ENCODE results near the gene ATF2. TPM values are rescaled to one million over a fixed set of nuclear protein-coding genes. Genes with fewer than 3 reads are reported as not detected.

Gene ATF2
- total RNA-seq, 1 experiment from 2014 or later = 39.9 TPM

DNA sequence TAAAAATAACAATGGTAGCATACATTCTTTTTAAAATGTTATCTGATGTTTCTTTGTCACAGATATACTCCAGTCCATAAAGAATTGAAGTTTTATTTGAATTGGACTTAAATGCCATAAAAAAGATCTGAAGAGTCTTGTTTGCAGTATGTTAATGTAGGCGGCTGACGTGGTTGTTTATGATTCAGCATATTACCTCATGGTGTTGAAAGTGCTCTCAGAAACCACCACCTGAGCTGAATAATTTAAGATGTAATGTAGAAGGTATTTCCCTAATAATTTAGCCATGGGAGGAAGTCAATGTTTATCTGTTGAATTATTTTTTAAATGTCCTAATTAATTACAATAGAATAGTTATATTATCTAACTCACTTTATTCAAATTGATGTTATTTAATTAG is 104.3 kb downstream of the ATF2 start:
- CTCF ChIA-PET = interaction anchor here (1.1 kb wide), 1 partner anchor 366 kb away, joined by 3 read pairs; no protein-coding TSS in a partner anchor
- DNase-seq (ENCODE audit: low spot score) = no peak
- H3K36me3 Mint-ChIP-seq = peaks cover 10% of the 10 kb centered on the region
- POLR2A ChIA-PET = no interaction called here
- no peaks in the 10 kb centered on the region for H3K4me1 Mint-ChIP-seq
- H3K9me3 Mint-ChIP-seq = peaks cover 4% of the 10 kb centered on the region; the same call in 1 of the 2 replicates
- TF ChIP-seq ZNF232 (CRISPR knock-in tag; IDR thresholded peaks at IDR 0.05) (no peak), NFATC4 (CRISPR knock-in tag; IDR thresholded peaks at IDR 0.05) (no peak), ZNF263 (CRISPR knock-in tag; IDR thresholded peaks at IDR 0.05; ENCODE audit: low read depth) (no peak), TP53 (CRISPR knock-in tag; IDR thresholded peaks at IDR 0.05) (no peak), MXD4 (CRISPR knock-in tag; IDR thresholded peaks at IDR 0.05; ENCODE audit: borderline replicate concordance) (no peak), ZNF138 (CRISPR knock-in tag; conservative IDR thresholded peaks at IDR 0.05) (no peak), KAT7 (CRISPR knock-in tag; IDR thresholded peaks at IDR 0.05; ENCODE audit: borderline replicate concordance) (no peak), SMAD3 (CRISPR knock-in tag; IDR thresholded peaks at IDR 0.05; ENCODE audit: borderline replicate concordance) (no peak), ZNF219 (CRISPR knock-in tag; IDR thresholded peaks at IDR 0.05; ENCODE audit: borderline replicate concordance) (no peak), FOXP1 (CRISPR knock-in tag; IDR thresholded peaks at IDR 0.05; ENCODE audit: borderline replicate concordance) (no peak), RELA (CRISPR knock-in tag; IDR thresholded peaks at IDR 0.05; ENCODE audit: borderline replicate concordance) (no peak)
- TF ChIP-seq, protein P1, sequence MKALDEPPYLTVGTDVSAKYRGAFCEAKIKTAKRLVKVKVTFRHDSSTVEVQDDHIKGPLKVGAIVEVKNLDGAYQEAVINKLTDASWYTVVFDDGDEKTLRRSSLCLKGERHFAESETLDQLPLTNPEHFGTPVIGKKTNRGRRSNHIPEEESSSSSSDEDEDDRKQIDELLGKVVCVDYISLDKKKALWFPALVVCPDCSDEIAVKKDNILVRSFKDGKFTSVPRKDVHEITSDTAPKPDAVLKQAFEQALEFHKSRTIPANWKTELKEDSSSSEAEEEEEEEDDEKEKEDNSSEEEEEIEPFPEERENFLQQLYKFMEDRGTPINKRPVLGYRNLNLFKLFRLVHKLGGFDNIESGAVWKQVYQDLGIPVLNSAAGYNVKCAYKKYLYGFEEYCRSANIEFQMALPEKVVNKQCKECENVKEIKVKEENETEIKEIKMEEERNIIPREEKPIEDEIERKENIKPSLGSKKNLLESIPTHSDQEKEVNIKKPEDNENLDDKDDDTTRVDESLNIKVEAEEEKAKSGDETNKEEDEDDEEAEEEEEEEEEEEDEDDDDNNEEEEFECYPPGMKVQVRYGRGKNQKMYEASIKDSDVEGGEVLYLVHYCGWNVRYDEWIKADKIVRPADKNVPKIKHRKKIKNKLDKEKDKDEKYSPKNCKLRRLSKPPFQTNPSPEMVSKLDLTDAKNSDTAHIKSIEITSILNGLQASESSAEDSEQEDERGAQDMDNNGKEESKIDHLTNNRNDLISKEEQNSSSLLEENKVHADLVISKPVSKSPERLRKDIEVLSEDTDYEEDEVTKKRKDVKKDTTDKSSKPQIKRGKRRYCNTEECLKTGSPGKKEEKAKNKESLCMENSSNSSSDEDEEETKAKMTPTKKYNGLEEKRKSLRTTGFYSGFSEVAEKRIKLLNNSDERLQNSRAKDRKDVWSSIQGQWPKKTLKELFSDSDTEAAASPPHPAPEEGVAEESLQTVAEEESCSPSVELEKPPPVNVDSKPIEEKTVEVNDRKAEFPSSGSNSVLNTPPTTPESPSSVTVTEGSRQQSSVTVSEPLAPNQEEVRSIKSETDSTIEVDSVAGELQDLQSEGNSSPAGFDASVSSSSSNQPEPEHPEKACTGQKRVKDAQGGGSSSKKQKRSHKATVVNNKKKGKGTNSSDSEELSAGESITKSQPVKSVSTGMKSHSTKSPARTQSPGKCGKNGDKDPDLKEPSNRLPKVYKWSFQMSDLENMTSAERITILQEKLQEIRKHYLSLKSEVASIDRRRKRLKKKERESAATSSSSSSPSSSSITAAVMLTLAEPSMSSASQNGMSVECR (CRISPR knock-in tag; IDR thresholded peaks at IDR 0.05; ENCODE audit: borderline replicate concordance) = no peak
- TF ChIP-seq, protein P2, sequence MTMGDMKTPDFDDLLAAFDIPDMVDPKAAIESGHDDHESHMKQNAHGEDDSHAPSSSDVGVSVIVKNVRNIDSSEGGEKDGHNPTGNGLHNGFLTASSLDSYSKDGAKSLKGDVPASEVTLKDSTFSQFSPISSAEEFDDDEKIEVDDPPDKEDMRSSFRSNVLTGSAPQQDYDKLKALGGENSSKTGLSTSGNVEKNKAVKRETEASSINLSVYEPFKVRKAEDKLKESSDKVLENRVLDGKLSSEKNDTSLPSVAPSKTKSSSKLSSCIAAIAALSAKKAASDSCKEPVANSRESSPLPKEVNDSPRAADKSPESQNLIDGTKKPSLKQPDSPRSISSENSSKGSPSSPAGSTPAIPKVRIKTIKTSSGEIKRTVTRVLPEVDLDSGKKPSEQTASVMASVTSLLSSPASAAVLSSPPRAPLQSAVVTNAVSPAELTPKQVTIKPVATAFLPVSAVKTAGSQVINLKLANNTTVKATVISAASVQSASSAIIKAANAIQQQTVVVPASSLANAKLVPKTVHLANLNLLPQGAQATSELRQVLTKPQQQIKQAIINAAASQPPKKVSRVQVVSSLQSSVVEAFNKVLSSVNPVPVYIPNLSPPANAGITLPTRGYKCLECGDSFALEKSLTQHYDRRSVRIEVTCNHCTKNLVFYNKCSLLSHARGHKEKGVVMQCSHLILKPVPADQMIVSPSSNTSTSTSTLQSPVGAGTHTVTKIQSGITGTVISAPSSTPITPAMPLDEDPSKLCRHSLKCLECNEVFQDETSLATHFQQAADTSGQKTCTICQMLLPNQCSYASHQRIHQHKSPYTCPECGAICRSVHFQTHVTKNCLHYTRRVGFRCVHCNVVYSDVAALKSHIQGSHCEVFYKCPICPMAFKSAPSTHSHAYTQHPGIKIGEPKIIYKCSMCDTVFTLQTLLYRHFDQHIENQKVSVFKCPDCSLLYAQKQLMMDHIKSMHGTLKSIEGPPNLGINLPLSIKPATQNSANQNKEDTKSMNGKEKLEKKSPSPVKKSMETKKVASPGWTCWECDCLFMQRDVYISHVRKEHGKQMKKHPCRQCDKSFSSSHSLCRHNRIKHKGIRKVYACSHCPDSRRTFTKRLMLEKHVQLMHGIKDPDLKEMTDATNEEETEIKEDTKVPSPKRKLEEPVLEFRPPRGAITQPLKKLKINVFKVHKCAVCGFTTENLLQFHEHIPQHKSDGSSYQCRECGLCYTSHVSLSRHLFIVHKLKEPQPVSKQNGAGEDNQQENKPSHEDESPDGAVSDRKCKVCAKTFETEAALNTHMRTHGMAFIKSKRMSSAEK (CRISPR knock-in tag; IDR thresholded peaks at IDR 0.05; ENCODE audit: borderline replicate concordance) = no peak
- TF ChIP-seq, protein P3, sequence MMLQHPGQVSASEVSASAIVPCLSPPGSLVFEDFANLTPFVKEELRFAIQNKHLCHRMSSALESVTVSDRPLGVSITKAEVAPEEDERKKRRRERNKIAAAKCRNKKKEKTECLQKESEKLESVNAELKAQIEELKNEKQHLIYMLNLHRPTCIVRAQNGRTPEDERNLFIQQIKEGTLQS (CRISPR knock-in tag; conservative IDR thresholded peaks at IDR 0.05) = no peak
- TF ChIP-seq, protein P4, sequence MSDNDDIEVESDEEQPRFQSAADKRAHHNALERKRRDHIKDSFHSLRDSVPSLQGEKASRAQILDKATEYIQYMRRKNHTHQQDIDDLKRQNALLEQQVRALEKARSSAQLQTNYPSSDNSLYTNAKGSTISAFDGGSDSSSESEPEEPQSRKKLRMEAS (CRISPR knock-in tag; IDR thresholded peaks at IDR 0.05) = no peak
- TF ChIP-seq, protein P5, sequence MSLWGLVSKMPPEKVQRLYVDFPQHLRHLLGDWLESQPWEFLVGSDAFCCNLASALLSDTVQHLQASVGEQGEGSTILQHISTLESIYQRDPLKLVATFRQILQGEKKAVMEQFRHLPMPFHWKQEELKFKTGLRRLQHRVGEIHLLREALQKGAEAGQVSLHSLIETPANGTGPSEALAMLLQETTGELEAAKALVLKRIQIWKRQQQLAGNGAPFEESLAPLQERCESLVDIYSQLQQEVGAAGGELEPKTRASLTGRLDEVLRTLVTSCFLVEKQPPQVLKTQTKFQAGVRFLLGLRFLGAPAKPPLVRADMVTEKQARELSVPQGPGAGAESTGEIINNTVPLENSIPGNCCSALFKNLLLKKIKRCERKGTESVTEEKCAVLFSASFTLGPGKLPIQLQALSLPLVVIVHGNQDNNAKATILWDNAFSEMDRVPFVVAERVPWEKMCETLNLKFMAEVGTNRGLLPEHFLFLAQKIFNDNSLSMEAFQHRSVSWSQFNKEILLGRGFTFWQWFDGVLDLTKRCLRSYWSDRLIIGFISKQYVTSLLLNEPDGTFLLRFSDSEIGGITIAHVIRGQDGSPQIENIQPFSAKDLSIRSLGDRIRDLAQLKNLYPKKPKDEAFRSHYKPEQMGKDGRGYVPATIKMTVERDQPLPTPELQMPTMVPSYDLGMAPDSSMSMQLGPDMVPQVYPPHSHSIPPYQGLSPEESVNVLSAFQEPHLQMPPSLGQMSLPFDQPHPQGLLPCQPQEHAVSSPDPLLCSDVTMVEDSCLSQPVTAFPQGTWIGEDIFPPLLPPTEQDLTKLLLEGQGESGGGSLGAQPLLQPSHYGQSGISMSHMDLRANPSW (CRISPR knock-in tag; conservative IDR thresholded peaks at IDR 0.05; ENCODE audit: low read depth) = no peak
- TF ChIP-seq, protein P6, sequence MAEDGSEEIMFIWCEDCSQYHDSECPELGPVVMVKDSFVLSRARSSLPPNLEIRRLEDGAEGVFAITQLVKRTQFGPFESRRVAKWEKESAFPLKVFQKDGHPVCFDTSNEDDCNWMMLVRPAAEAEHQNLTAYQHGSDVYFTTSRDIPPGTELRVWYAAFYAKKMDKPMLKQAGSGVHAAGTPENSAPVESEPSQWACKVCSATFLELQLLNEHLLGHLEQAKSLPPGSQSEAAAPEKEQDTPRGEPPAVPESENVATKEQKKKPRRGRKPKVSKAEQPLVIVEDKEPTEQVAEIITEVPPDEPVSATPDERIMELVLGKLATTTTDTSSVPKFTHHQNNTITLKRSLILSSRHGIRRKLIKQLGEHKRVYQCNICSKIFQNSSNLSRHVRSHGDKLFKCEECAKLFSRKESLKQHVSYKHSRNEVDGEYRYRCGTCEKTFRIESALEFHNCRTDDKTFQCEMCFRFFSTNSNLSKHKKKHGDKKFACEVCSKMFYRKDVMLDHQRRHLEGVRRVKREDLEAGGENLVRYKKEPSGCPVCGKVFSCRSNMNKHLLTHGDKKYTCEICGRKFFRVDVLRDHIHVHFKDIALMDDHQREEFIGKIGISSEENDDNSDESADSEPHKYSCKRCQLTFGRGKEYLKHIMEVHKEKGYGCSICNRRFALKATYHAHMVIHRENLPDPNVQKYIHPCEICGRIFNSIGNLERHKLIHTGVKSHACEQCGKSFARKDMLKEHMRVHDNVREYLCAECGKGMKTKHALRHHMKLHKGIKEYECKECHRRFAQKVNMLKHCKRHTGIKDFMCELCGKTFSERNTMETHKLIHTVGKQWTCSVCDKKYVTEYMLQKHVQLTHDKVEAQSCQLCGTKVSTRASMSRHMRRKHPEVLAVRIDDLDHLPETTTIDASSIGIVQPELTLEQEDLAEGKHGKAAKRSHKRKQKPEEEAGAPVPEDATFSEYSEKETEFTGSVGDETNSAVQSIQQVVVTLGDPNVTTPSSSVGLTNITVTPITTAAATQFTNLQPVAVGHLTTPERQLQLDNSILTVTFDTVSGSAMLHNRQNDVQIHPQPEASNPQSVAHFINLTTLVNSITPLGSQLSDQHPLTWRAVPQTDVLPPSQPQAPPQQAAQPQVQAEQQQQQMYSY (CRISPR knock-in tag; IDR thresholded peaks at IDR 0.05) = no peak
- TF ChIP-seq, protein P7, sequence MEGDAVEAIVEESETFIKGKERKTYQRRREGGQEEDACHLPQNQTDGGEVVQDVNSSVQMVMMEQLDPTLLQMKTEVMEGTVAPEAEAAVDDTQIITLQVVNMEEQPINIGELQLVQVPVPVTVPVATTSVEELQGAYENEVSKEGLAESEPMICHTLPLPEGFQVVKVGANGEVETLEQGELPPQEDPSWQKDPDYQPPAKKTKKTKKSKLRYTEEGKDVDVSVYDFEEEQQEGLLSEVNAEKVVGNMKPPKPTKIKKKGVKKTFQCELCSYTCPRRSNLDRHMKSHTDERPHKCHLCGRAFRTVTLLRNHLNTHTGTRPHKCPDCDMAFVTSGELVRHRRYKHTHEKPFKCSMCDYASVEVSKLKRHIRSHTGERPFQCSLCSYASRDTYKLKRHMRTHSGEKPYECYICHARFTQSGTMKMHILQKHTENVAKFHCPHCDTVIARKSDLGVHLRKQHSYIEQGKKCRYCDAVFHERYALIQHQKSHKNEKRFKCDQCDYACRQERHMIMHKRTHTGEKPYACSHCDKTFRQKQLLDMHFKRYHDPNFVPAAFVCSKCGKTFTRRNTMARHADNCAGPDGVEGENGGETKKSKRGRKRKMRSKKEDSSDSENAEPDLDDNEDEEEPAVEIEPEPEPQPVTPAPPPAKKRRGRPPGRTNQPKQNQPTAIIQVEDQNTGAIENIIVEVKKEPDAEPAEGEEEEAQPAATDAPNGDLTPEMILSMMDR (IDR thresholded peaks at IDR 0.05) = no peak
- H3K4me3 Mint-ChIP-seq = no peak overlapping the region
- no peak overlapping the region; the same call in 1 of the 2 replicates for H3K27ac Mint-ChIP-seq
- H3K27me3 Mint-ChIP-seq (ENCODE audit: low read depth) = no peaks in the 10 kb centered on the region; the same call in 1 of the 2 replicates
- ATAC-seq = no peak

All from WTC11 (cell line).